Aorta (tissue), 5 donors: ENCODE measurements around the gene OCIAD1. TPM values are rescaled to one million over a fixed set of nuclear protein-coding genes. Genes with fewer than 3 reads are reported as not detected.

Source experiments
- ATAC-seq: fragments of 200-7000 bp; cut with Tn5 transposase; one replicate; pipeline ENCODE4 v1.9.1; 2022; ENCODE audit warnings: moderate library complexity; ENCODE audit not compliant: low FRiP score
- DNase-seq, 2 donors: peaks; one replicate each; pipeline ENCODE4 v3.0.0-alpha.2; 2020
- H3K27ac ChIP-seq, 2 donors: one replicate each; pipeline ENCODE4 v1.5.1; 2013; ENCODE audit warnings: low read length in 2 of 2, mild to moderate bottlenecking in 2 of 2, moderate library complexity in 2 of 2, control low read depth in 1 of 2, inconsistent platforms in 1 of 2, low read depth in 1 of 2
- H3K27me3 ChIP-seq, 2 donors: one replicate each; pipeline ENCODE4 v1.6.1; 2013; ENCODE audit warnings: control low read depth in 1 of 2, low read length in 1 of 2, mild to moderate bottlenecking in 1 of 2, moderate library complexity in 1 of 2; ENCODE audit not compliant: insufficient read depth in 2 of 2, control insufficient read depth in 1 of 2
- H3K36me3 ChIP-seq, 2 donors: one replicate each; pipeline ENCODE4 v1.6.1; 2013; ENCODE audit warnings: control low read depth in 1 of 2, low read length in 1 of 2, mild to moderate bottlenecking in 1 of 2; ENCODE audit not compliant: insufficient read depth in 2 of 2, control insufficient read depth in 1 of 2
- H3K4me1 ChIP-seq, 2 donors: one replicate each; pipeline ENCODE4 v1.6.1; 2013; ENCODE audit warnings: low read length in 2 of 2, control low read depth in 1 of 2, mild to moderate bottlenecking in 1 of 2, moderate library complexity in 1 of 2; ENCODE audit not compliant: insufficient read depth in 2 of 2, control insufficient read depth in 1 of 2
- H3K4me3 ChIP-seq, 2 donors: one replicate each; pipeline ENCODE4 v1.5.1; 2013; ENCODE audit warnings: low read length in 2 of 2, control low read depth in 1 of 2, mild to moderate bottlenecking in 1 of 2
- H3K9me3 ChIP-seq: one replicate; pipeline ENCODE4 v1.6.1; 2013; ENCODE audit warnings: mild to moderate bottlenecking, low read length; ENCODE audit not compliant: control insufficient read depth
- WGBS, 2 donors: extraction: QIAGEN DNeasy Blood & Tissue Kit; methylation state at CpG; one replicate each; pipeline ENCODE4 v1.1.7; 2013; 5-methylcytosine and 5-hydroxymethylcytosine counted together
- intact Hi-C, 2 donors: fragments of 100-400 bp; cut with DNase I; formaldehyde crosslinking; loops; one replicate each; pipeline versions ENCODE4 v1.14.2 to v1.15.0; 2022
- polyA plus RNA-seq, 2 donors: library from polyadenylated mRNA; stranded (reverse); fragments of 200-250 nt; gene quantifications; one replicate each; pipeline ENCODE4 v1.2.3, GENCODE V29; 2013
- total RNA-seq, 2 donors: library from RNA; stranded (reverse); fragmentation: NEBNext Ultra II Directional; extraction: Animal tissue kit (Norgen Biotek cat#: 25700); gene quantifications; one replicate each; pipeline ENCODE4 v1.2.1, GENCODE V29; 2021
- donor health status: healthy with polysubstance abuse.
- donor health status: Bipolar disorder and iron deficiency.
- donor health status: DM: no; HTN: no; CAD: no.
- donor health status: DM: no; HTN: no; CAD: no.
- donor health status: DM: yes; HTN: yes; CAD: no.

Gene OCIAD1
- total and polyA plus RNA-seq, 4 donors = 81.5 to 112 (median 103) TPM

DNA sequence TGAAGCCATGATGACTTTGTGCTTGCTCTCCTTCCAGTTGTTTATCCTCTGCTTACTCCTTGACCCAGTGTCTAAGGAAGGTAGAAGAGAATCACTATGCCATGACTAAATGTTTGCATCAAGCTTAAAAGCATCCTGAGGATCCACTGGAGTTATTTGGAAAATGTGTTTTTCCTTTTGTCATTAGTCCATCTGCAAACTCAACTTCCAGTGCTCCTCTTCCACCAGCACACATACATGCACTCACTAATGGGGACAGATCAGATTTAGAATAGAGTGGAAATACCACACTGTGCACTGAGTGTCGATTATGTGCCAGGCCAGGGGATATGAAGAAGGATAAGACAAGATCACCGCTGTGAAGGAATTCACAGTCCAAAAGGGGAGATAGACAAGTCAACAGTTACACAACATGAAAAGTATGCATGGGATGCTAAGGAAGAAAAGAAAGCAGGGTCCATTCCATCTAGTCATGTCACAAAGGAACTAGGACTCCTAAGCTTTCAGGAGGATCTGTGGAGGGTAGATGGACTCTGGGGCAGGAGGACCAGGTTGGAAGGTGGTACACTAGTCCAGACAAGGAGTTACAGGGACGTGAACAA, 73.8 kb downstream of the OCIAD1 start:
- intact Hi-C loops = loop anchor here in 1 of 2 donors (5.0 to 10.0 kb wide), 3 partner anchors 43 to 130 kb away; no protein-coding TSS in a partner anchor
- no peaks in the 10 kb centered on the region for H3K27me3 ChIP-seq
- no peak overlapping the region for H3K27ac ChIP-seq
- peaks cover 0 to 8% of the 10 kb centered on the region in 2 donors for H3K36me3 ChIP-seq
- ATAC-seq (no peak), DNase-seq (no peak)
- H3K4me1 ChIP-seq = no peaks in the 10 kb centered on the region
- no peaks in the 10 kb centered on the region for H3K9me3 ChIP-seq
- H3K4me3 ChIP-seq = no peak overlapping the region
- WGBS, 2 donors = 86 to 93% methylated on average over 3 of the region's 3 CpGs

- ATAC-seq (no peak), DNase-seq (no peak)
- Histone ChIP-seq H3K9me3 (no peaks in the 10 kb centered on the region), H3K36me3 (peaks cover 0 to 5% of the 10 kb centered on the region in 2 donors), H3K4me1 (no peaks in the 10 kb centered on the region), H3K27ac (no peak overlapping the region), H3K27me3 (no peaks in the 10 kb centered on the region), H3K4me3 (no peak overlapping the region)
- WGBS, 2 donors = 80 to 87% methylated on average over 9 of the region's 9 CpGs
- intact Hi-C loops = loop anchor here in 1 of 2 donors (5.0 to 10.0 kb wide), 3 partner anchors 42 to 131 kb away; no protein-coding TSS in a partner anchor
Observed at GRCh38 chr4:48905363-48906015, 74.6 kb downstream of the OCIAD1 start.

DNA sequence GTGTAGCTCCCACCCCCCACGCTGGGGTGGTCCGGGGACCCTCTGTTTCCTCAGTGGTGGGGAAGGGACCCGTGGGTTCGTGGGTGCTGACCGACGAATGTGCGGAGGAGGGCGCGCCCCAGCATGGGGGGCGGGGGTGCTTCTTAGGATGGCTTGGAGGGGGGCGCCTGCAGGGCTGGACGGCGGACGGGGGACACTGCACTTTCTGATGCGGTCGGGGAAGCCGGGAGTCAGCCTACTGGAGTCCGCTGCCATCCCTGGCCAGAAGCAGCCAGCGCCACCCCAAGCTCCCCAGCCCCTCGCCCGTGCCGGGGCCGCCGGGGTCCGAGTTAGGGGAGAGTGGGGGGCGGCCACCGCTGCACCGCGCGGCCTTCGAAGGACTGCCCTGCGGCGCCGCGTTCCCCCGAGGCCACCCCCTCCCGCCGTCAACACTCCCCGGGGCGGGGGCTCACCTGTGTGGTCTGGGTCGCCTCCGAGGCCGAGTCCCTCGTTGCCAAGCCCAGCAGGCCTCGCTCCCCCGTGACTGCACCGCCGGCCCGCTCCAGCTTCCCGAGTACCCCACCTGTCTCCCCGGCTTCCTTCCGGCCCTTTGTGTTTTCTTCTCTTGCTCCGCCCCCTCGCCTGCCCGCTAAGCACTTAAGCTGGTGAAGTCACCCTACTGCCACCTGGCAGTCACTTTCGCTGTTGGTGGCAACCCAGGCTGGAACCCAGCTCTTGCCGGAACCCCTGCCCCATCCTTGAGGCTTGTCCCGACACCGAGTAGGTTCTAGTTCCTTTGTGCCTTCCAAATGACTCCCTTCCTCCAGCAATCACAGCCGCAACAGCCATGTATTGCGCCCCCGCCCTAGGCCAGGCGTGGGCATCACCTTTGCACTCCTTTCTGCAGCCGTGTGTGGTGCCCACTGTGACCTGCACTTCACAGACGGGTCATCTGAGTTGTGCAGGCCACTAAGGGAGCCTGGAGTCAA, 75.6 kb downstream of the OCIAD1 start, which contains the start of gene OCIAD2:
Gene OCIAD2 (minus strand): TSS at position 569 of the 968 bp plus-strand sequence. CDS start 2,225 bp downstream, outside the sequence.
- no peaks in the 10 kb centered on the region for H3K9me3 ChIP-seq
- peak within 1 kb of the TSS; percentile 37 to 74 for H3K4me3 ChIP-seq
- H3K36me3 ChIP-seq = peaks cover 0 to 4% of the 10 kb centered on the region in 2 donors
- no peak within 1 kb of the TSS for H3K27ac ChIP-seq
- intact Hi-C loops = loop anchor here in 1 of 2 donors (5.0 to 10.0 kb wide), 3 partner anchors 41 to 132 kb away; no protein-coding TSS in a partner anchor
- H3K4me1 ChIP-seq = no peaks in the 10 kb centered on the region
- H3K27me3 ChIP-seq = no peaks in the 10 kb centered on the region
- peak; percentile 77 to 82 for DNase-seq
- 8% methylated on average over 59 to 65 of the region's 65 CpGs for WGBS, 2 donors
- peak; percentile 71 for ATAC-seq

GRCh38 chr4:48907706-48908477, 77.0 kb downstream of the OCIAD1 start:
- no peak overlapping the region for H3K27ac ChIP-seq
- 93 to 94% methylated on average over 7 of the region's 7 CpGs for WGBS, 2 donors
- H3K4me3 ChIP-seq = no peak overlapping the region
- no peak for DNase-seq
- H3K36me3 ChIP-seq = no peaks in the 10 kb centered on the region
- intact Hi-C loops = loop anchor here in 1 of 2 donors (5.0 to 10.0 kb wide), 3 partner anchors 39 to 133 kb away; no protein-coding TSS in a partner anchor
- no peaks in the 10 kb centered on the region for H3K27me3 ChIP-seq
- H3K4me1 ChIP-seq = no peaks in the 10 kb centered on the region
- no peak for ATAC-seq
- no peaks in the 10 kb centered on the region for H3K9me3 ChIP-seq

GRCh38 chr4:48908687-48909086, 77.8 kb downstream of the OCIAD1 start:
- no peak overlapping the region for H3K4me3 ChIP-seq
- no peaks in the 10 kb centered on the region for H3K4me1 ChIP-seq
- H3K27me3 ChIP-seq = no peaks in the 10 kb centered on the region
- H3K36me3 ChIP-seq = no peaks in the 10 kb centered on the region
- H3K27ac ChIP-seq = no peak overlapping the region
- intact Hi-C loops = loop anchor here in 1 of 2 donors (5.0 to 10.0 kb wide), 3 partner anchors 39 to 134 kb away; no protein-coding TSS in a partner anchor
- DNase-seq = no peak
- H3K9me3 ChIP-seq = no peaks in the 10 kb centered on the region
- ATAC-seq = no peak

- Histone ChIP-seq H3K36me3 (no peaks in the 10 kb centered on the region), H3K4me1 (no peaks in the 10 kb centered on the region), H3K27me3 (no peaks in the 10 kb centered on the region), H3K9me3 (no peaks in the 10 kb centered on the region), H3K27ac (no peak overlapping the region), H3K4me3 (no peak overlapping the region)
- DNase-seq (peak; percentile 77 to 80), ATAC-seq (peak; percentile 58)
- 64 to 66% methylated on average over 3 of the region's 3 CpGs for WGBS, 2 donors
- intact Hi-C loops = loop anchor here in 1 of 2 donors (5.0 to 10.0 kb wide), 3 partner anchors 38 to 135 kb away; no protein-coding TSS in a partner anchor
Observed at GRCh38 chr4:48909697-48910096, 78.8 kb downstream of the OCIAD1 start.

- H3K4me3 ChIP-seq = no peak overlapping the region
- no peaks in the 10 kb centered on the region for H3K4me1 ChIP-seq
- H3K9me3 ChIP-seq = no peaks in the 10 kb centered on the region
- H3K36me3 ChIP-seq = no peaks in the 10 kb centered on the region
- no peaks in the 10 kb centered on the region for H3K27me3 ChIP-seq
- intact Hi-C loops = no loop called here
- ATAC-seq (no peak), DNase-seq (no peak)
- H3K27ac ChIP-seq = no peak overlapping the region
Observed at GRCh38 chr4:48910511-48910910, 79.6 kb downstream of the OCIAD1 start.
